ENCODE measurements around the gene PLD1. TPM values are rescaled to one million over a fixed set of nuclear protein-coding genes. Genes with fewer than 3 reads are reported as not detected.

The PLD1 gene
- total RNA-seq, 6 donors from 2014 or later = 11.2 to 47.1 (median 15.6) TPM

DNA sequence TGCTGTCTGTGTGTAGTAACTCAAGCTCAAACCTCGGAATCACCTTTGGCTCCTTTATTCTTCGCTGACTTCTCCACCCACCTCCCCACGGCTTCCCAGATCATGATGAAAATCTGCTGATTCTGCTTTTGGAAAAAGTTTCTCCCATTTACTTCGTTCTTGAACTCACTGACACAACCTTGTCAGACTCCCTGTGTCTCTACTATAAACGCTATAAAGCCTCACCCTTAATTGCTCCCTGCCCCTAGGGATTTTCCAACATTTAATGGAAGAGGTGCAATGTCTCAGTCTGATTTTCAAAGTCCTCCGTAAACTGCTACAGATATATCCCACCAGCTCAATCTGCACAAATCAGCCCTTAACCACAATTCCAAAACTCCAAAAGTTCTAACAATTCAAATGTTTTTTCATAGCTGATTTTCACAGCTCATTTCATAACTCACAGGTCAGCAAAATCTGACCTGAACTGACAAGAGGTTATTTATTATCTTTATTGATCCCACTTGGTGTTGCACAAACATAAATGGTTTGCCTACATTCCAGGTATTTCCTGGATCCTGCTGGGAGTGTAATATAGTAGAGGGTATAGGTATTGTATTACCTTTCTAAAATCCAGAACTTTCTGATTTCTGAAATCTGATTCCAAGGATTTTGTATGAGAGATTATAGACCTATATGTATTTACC is 129.4 kb downstream of the PLD1 start:
- Histone ChIP-seq H3K27ac (no peak overlapping the region), H3K36me3 (no peaks in the 10 kb centered on the region), H3K27me3 (no peaks in the 10 kb centered on the region), H3K4me3 (no peak overlapping the region), H3K4me1 (no peaks in the 10 kb centered on the region), H3K9me3 (no peaks in the 10 kb centered on the region)
- TF ChIP-seq CTCF (IDR thresholded peaks at IDR 0.05) (no peak), POLR2A (IDR thresholded peaks at IDR 0.05) (no peak)
- DNase-seq (no peak), ATAC-seq (ENCODE audit: low FRiP score in 2 of 2) (no peak)
- WGBS, 2 donors = 88 to 89% methylated on average over 6 of the region's 6 CpGs

DNA sequence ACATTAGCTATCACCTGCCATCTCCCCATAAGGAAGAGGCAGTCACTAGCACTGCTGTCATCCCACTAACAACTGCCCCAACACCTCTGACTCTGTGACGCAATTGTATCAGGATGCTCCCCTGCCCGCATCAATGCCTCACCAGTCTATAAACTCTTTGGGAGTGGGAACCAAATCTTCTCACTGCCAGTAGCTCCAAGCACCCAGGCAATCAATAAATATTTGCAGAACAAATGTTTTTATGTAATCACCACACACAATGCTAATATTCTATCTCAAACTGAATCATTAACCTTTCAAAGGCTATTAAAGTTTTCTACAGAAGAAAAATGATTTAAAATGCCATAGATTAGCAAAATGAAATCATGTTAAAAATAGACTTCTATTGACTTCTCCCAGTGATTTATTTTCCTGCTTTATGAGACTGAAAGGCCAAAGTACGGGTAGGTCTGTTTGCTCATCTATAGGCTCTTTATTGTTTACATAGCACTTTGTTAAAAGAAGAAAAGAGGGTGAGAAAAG is 131.3 kb downstream of the PLD1 start:
- 93 to 95% methylated on average over 3 of the region's 3 CpGs for WGBS, 2 donors
- no peaks in the 10 kb centered on the region for H3K27me3 ChIP-seq

DNA sequence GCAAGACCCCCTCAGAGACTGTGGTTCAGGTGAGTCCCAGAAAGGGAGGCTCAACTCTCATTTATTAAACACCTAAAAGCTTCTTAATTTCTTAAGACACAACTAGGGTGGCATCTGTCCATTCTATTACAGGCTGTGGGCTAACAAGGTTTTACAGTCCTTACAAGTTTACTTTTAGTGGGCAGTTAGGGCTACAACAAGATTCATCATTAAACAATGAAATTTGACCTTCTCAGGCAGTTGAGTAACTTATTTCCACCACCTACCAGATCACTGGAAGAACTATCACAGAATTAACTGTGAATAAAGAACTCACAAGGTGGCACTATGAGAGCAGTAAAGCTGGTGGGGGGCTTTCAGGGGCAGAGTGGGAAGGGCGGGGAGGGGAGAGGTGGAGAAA is 132.6 kb downstream of the PLD1 start:
- TF ChIP-seq POLR2A (IDR thresholded peaks at IDR 0.05) = no peak
- no peak for TF ChIP-seq EP300 (IDR thresholded peaks at IDR 0.05)
- TF ChIP-seq POLR2AphosphoS5 (IDR thresholded peaks at IDR 0.05) = no peak
- TF ChIP-seq CTCF (IDR thresholded peaks at IDR 0.05) = no peak
- Histone ChIP-seq H3K4me3 (no peak overlapping the region), H3K9me3 (no peaks in the 10 kb centered on the region), H3K36me3 (no peaks in the 10 kb centered on the region), H3K4me1 (no peaks in the 10 kb centered on the region), H3K27ac (no peak overlapping the region), H3K27me3 (no peaks in the 10 kb centered on the region)
- DNase-seq = no peak
- no peak for ATAC-seq (ENCODE audit: low FRiP score in 2 of 2)
- 92 to 100% methylated on average over 1 of the region's 1 CpG for WGBS, 2 donors

More for the DNA sequence above, 131.3 kb downstream of the PLD1 start:
- no peaks in the 10 kb centered on the region for H3K4me1 ChIP-seq
- ATAC-seq (ENCODE audit: low FRiP score in 2 of 2) (no peak), DNase-seq (no peak)
- no peak overlapping the region for H3K4me3 ChIP-seq
- no peaks in the 10 kb centered on the region for H3K36me3 ChIP-seq
- TF ChIP-seq EP300 (IDR thresholded peaks at IDR 0.05) (no peak), POLR2A (IDR thresholded peaks at IDR 0.05) (no peak), POLR2AphosphoS5 (IDR thresholded peaks at IDR 0.05) (no peak), CTCF (IDR thresholded peaks at IDR 0.05) (no peak)
- H3K27ac ChIP-seq = no peak overlapping the region
- no peaks in the 10 kb centered on the region for H3K9me3 ChIP-seq

GRCh38 chr3:171676601-171677175 is 133.6 kb downstream of the PLD1 start:
- H3K27ac ChIP-seq = no peak overlapping the region
- WGBS, 2 donors = 66 to 80% methylated on average over 10 of the region's 10 CpGs
- H3K36me3 ChIP-seq = no peaks in the 10 kb centered on the region
- ATAC-seq (ENCODE audit: low FRiP score in 2 of 2) (no peak), DNase-seq (peak in 1 of 2 donors; percentile 14)
- no peaks in the 10 kb centered on the region for H3K4me1 ChIP-seq
- no peaks in the 10 kb centered on the region for H3K9me3 ChIP-seq
- H3K27me3 ChIP-seq = no peaks in the 10 kb centered on the region
- no peak overlapping the region for H3K4me3 ChIP-seq
- TF ChIP-seq CTCF (IDR thresholded peaks at IDR 0.05) = no peak
- TF ChIP-seq POLR2AphosphoS5 (IDR thresholded peaks at IDR 0.05) = no peak
- TF ChIP-seq EP300 (IDR thresholded peaks at IDR 0.05) = no peak
- TF ChIP-seq POLR2A (IDR thresholded peaks at IDR 0.05) = no peak

GRCh38 chr3:171673951-171674350 is 136.3 kb downstream of the PLD1 start:
- no peak overlapping the region for H3K27ac ChIP-seq
- ATAC-seq (ENCODE audit: low FRiP score in 2 of 2) = no peak

More at GRCh38 chr3:171673951-171674350, 136.3 kb downstream of the PLD1 start:
- H3K36me3 ChIP-seq = no peaks in the 10 kb centered on the region
- 78 to 88% methylated on average over 1 of the region's 1 CpG for WGBS, 2 donors
- no peaks in the 10 kb centered on the region for H3K4me1 ChIP-seq
- H3K4me3 ChIP-seq = no peak overlapping the region
- DNase-seq = no peak
- TF ChIP-seq CTCF (IDR thresholded peaks at IDR 0.05) = no peak
- no peak for TF ChIP-seq POLR2AphosphoS5 (IDR thresholded peaks at IDR 0.05)
- no peak for TF ChIP-seq EP300 (IDR thresholded peaks at IDR 0.05)
- TF ChIP-seq POLR2A (IDR thresholded peaks at IDR 0.05) = no peak
- H3K27me3 ChIP-seq = no peaks in the 10 kb centered on the region
- no peaks in the 10 kb centered on the region for H3K9me3 ChIP-seq
